ENCODE measurements around the gene IGFBP2.

Gene IGFBP2

DNA sequence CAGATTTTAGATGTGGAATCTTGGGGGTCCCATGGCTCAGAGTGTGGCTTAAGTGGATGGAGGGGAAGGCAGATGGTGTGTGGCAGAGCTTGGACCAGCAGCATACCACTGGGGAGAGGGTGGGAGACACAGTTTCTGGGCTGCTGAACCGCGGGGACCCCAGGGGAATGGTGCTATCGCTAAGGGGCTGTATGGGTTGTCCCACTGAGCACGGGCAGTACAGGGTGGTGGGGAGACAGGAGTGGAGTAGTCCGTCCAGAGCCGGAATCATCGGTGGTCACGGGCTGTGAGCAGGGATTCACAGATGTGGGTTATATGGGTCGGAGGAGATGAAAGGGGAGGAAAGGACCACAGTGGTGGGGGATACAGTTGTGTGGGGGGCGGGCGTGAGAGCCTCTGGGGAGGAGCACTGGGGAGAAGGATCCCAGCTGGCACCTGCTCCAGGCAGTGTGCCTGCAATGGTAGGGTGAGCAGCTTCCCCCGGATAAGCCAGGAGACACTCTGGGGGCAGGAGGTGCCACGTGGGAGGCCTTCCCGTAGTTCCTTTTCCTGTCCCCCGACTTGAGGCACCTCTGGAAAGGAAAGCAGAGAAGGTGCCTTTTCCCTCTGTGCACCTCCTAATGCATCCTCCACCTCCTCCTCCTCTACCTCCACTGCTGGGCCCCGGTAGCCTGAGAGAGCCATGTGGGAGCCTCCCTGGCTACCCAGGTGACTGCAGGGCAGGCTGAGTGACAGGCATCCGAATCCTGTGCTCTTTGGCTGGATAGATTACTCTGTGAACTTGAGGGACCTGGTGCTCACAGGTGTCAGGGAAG, 37.3 kb downstream of the IGFBP2 start:
- no peaks in the 10 kb centered on the region for H3K36me3 ChIP-seq
- TF ChIP-seq, protein P1, sequence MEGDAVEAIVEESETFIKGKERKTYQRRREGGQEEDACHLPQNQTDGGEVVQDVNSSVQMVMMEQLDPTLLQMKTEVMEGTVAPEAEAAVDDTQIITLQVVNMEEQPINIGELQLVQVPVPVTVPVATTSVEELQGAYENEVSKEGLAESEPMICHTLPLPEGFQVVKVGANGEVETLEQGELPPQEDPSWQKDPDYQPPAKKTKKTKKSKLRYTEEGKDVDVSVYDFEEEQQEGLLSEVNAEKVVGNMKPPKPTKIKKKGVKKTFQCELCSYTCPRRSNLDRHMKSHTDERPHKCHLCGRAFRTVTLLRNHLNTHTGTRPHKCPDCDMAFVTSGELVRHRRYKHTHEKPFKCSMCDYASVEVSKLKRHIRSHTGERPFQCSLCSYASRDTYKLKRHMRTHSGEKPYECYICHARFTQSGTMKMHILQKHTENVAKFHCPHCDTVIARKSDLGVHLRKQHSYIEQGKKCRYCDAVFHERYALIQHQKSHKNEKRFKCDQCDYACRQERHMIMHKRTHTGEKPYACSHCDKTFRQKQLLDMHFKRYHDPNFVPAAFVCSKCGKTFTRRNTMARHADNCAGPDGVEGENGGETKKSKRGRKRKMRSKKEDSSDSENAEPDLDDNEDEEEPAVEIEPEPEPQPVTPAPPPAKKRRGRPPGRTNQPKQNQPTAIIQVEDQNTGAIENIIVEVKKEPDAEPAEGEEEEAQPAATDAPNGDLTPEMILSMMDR (IDR thresholded peaks at IDR 0.05; ENCODE audit: low read depth, low read length) = no peak
- DNase-seq = no peak
- no peaks in the 10 kb centered on the region for H3K27me3 ChIP-seq (ENCODE audit: insufficient read depth, low read depth, severe bottlenecking)
- no peak overlapping the region for H3K27ac ChIP-seq
- H3K4me3 ChIP-seq (ENCODE audit: low read depth, low read length) = no peak overlapping the region
- H3K9me3 ChIP-seq (ENCODE audit: severe bottlenecking) = no peaks in the 10 kb centered on the region

DNA sequence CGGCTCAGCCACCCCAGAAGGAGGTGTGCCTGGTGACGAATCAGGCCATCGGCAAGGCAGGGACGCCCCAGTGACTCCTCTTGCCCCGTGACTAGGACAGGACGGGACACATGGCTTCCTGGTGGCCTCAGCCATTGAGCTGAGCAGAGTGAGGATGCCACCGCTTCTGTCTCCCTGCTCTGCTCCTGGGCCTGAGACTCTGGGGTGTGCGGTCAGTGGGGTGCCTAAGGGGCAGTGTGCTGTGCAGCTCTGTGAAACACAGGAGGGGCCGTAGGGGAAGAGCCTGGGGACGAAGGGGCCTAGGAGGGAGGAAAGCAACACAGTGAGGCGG, 37.8 kb downstream of the IGFBP2 start:
- H3K4me3 ChIP-seq (ENCODE audit: low read depth, low read length) = no peak overlapping the region
- no peak for DNase-seq

DNA sequence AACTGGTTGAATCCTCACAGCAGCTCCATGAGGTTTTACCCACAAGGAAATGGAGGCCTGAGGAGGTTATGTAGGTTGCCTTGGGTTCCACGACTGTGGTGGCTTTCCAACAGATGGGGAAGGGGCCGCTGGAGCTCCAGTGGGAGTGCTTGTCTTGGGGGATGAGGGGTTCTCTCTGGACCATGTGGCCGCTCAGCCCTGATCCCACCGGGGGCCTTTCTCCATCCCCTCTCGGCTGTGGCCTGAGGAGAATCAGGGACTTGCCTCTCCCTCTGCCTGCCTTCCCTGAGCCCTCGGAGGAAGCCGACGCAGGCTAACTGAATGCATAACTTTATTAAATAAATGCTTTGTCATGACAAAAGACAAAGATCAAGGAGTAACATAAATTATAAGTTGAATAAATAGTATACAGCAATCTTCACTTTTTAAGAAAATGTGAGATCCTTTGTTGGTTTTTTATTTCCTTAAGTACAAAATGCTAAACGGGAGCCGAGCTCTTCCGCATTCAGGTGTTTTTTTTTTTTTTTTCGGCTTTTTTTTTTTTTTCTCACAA, 38.6 kb downstream of the IGFBP2 start:
- Histone ChIP-seq H3K27ac (no peak overlapping the region), H3K4me3 (ENCODE audit: low read depth, low read length) (no peak overlapping the region), H3K9me3 (ENCODE audit: severe bottlenecking) (no peaks in the 10 kb centered on the region), H3K27me3 (ENCODE audit: insufficient read depth, low read depth, severe bottlenecking) (no peaks in the 10 kb centered on the region), H3K36me3 (no peaks in the 10 kb centered on the region)
- TF ChIP-seq, protein P1 (IDR thresholded peaks at IDR 0.05; ENCODE audit: low read depth, low read length) = no peak
- no peak for DNase-seq

More for the DNA sequence above, 37.8 kb downstream of the IGFBP2 start:
- TF ChIP-seq, protein P1 (IDR thresholded peaks at IDR 0.05; ENCODE audit: low read depth, low read length) = no peak
- Histone ChIP-seq H3K9me3 (ENCODE audit: severe bottlenecking) (no peaks in the 10 kb centered on the region), H3K27me3 (ENCODE audit: insufficient read depth, low read depth, severe bottlenecking) (no peaks in the 10 kb centered on the region), H3K27ac (no peak overlapping the region), H3K36me3 (no peaks in the 10 kb centered on the region)

DNA sequence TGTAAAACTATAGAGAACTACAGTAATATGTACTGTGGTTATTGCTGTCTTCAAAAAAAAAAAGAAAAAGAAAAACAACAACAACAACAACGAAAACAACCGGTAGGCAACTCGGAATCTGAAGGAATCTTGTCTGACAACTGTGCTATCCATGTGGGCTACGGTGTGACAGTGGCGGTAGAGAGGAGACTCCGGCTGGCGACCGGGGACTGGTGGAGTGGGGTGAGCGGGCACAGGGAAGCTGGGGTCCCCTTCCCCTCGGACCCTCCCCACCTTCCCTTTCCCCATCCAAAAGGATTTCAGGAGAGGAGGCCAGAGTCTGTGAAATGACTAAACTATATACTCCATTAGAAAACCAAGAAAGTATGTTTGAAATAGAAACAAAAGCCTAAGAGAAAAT, 39.2 kb downstream of the IGFBP2 start:
- Histone ChIP-seq H3K27me3 (ENCODE audit: insufficient read depth, low read depth, severe bottlenecking) (no peaks in the 10 kb centered on the region), H3K36me3 (no peaks in the 10 kb centered on the region), H3K9me3 (ENCODE audit: severe bottlenecking) (no peaks in the 10 kb centered on the region), H3K27ac (no peak overlapping the region), H3K4me3 (ENCODE audit: low read depth, low read length) (no peak overlapping the region)
- DNase-seq = no peak
- TF ChIP-seq, protein P1 (IDR thresholded peaks at IDR 0.05; ENCODE audit: low read depth, low read length) = no peak

DNA sequence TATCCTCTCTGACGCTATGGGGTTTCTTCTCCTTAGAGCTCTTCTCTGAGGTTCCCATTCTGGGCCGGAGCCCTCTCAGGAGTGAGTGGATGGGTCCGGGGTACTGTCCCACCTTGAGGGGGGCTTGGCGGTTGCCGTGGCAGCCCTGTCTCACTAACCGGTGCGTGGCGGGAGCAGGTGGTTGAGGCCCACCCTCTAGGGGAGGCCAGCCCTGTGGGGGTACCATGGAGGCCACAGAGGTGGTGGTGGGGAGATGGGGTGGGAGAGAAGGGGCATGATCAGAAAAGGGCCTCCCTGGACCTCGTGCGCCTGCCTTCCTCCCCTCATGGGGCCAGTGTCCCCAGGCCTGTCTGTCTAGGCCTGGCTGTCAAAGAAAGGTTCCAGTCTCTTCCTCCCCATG, 39.8 kb downstream of the IGFBP2 start:
- TF ChIP-seq, protein P1 (IDR thresholded peaks at IDR 0.05; ENCODE audit: low read depth, low read length) = no peak
- Histone ChIP-seq H3K9me3 (ENCODE audit: severe bottlenecking) (no peaks in the 10 kb centered on the region), H3K36me3 (no peaks in the 10 kb centered on the region), H3K27me3 (ENCODE audit: insufficient read depth, low read depth, severe bottlenecking) (no peaks in the 10 kb centered on the region), H3K4me3 (ENCODE audit: low read depth, low read length) (no peak overlapping the region), H3K27ac (no peak overlapping the region)
- no peak for DNase-seq

Data from WERI-Rb-1 (cell line).